ENCODE data around the gene CNTNAP5. TPM values are rescaled to one million over a fixed set of nuclear protein-coding genes. Genes with fewer than 3 reads are reported as not detected.

The CNTNAP5 gene
- total RNA-seq, 2 donors from 2014 or later = 0.11 TPM; not detected in 1

DNA sequence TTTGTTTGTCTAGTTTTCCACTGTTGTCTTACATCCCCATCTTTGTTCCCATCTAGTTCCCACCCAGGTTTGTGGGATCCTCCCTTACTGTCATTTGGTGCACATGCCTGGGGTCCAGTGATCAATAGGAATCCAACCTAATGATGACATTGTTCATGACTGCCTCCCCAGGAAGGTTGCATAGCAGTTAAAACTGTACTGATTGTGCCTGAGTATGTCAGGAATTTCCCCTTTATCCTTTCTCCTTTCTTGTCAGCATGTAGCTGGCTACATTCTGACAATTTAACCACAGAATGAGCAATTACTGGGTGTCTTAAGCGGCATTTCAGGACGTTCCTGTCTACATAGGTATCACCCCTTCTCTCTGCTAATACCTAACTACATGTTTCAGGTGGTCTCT, 653.0 kb downstream of the CNTNAP5 start:
- 76% methylated on average over 2 of the region's 2 CpGs for WGBS
- no peak overlapping the region for H3K27ac ChIP-seq
- no peaks in the 10 kb centered on the region for H3K27me3 ChIP-seq (replicated peaks; ENCODE audit: insufficient read depth)
- no peaks in the 10 kb centered on the region for H3K4me1 ChIP-seq (replicated peaks)
- no peak overlapping the region for H3K4me3 ChIP-seq
- H3K36me3 ChIP-seq = no peaks in the 10 kb centered on the region
- no peak for DNase-seq (ENCODE audit: low spot score)
- H3K9me3 ChIP-seq = no peaks in the 10 kb centered on the region
- intact Hi-C loops (cut with DNase I) = no loop called here
- TF ChIP-seq CTCF (IDR thresholded peaks at IDR 0.05) = no peak
- no peak for TF ChIP-seq POLR2A (IDR thresholded peaks at IDR 0.05)
- TF ChIP-seq POLR2AphosphoS5 (IDR thresholded peaks at IDR 0.05) = no peak

GRCh38 chr2:124683536-124684428, 658.7 kb downstream of the CNTNAP5 start:
- 55% methylated on average over 6 of the region's 6 CpGs for WGBS
- Histone ChIP-seq H3K4me1 (replicated peaks) (no peaks in the 10 kb centered on the region), H3K27ac (no peak overlapping the region), H3K36me3 (no peaks in the 10 kb centered on the region), H3K27me3 (replicated peaks; ENCODE audit: insufficient read depth) (no peaks in the 10 kb centered on the region), H3K9me3 (no peaks in the 10 kb centered on the region), H3K4me3 (no peak overlapping the region)
- intact Hi-C loops (cut with DNase I) = no loop called here
- no peak for DNase-seq (ENCODE audit: low spot score)
- no peak for TF ChIP-seq POLR2AphosphoS5 (IDR thresholded peaks at IDR 0.05)
- TF ChIP-seq CTCF (IDR thresholded peaks at IDR 0.05) = no peak
- no peak for TF ChIP-seq POLR2A (IDR thresholded peaks at IDR 0.05)

DNA sequence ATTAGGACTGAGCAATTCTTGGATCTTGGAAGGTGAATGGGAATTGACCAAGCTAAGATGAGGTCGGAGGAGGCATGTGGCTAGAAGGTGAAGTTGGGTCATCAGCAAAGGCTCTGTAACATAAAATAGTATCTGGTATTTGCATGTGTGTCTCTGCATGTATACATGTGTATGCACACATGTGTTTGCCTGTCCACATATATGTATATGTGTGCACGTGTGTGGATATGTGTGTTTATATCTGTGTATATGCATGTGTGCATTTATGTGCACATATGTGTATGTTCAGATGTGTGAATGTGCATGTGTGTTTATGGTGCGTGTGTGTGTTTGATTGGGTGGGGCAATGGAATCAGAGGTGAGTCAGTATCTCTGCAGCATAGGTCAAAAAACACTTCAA, 664.3 kb downstream of the CNTNAP5 start:
- no peaks in the 10 kb centered on the region for H3K36me3 ChIP-seq
- no peak overlapping the region for H3K27ac ChIP-seq
- intact Hi-C loops (cut with DNase I) = no loop called here
- H3K4me3 ChIP-seq = no peak overlapping the region
- 100% methylated on average over 3 of the region's 3 CpGs for WGBS
- no peak for DNase-seq (ENCODE audit: low spot score)
- no peaks in the 10 kb centered on the region for H3K9me3 ChIP-seq
- no peaks in the 10 kb centered on the region for H3K27me3 ChIP-seq (replicated peaks; ENCODE audit: insufficient read depth)
- no peak for TF ChIP-seq POLR2A (IDR thresholded peaks at IDR 0.05)
- H3K4me1 ChIP-seq (replicated peaks) = no peaks in the 10 kb centered on the region

DNA sequence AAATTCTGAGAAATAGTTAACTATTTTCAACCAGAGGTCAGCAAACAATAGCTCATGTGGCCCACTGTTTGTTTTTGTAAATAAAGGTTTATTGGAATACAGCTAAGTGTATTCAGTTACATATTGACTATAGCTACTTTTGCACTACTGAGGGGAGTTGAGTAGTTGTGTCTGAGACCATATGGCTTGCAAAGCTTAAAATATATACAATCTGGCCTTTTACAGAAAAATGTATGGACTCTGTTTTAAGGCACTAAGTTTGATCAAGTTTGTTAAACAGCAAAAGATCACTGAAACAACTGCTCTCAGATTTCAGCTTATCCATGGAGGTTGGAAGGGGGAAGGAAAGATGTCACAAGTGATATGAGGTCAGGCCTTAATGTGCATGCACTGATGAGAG, 667.1 kb downstream of the CNTNAP5 start:
- no peaks in the 10 kb centered on the region for H3K36me3 ChIP-seq
- no peaks in the 10 kb centered on the region for H3K4me1 ChIP-seq (replicated peaks)
- H3K9me3 ChIP-seq = no peaks in the 10 kb centered on the region
- H3K27me3 ChIP-seq (replicated peaks; ENCODE audit: insufficient read depth) = no peaks in the 10 kb centered on the region
- intact Hi-C loops (cut with DNase I) = loop anchor here (5.0 kb wide), 1 partner anchor 150 kb away; no protein-coding TSS in a partner anchor
- no peak overlapping the region for H3K27ac ChIP-seq
- H3K4me3 ChIP-seq = no peak overlapping the region
- DNase-seq (ENCODE audit: low spot score) = no peak
- TF ChIP-seq CTCF (IDR thresholded peaks at IDR 0.05) (no peak), POLR2A (IDR thresholded peaks at IDR 0.05) (no peak), POLR2AphosphoS5 (IDR thresholded peaks at IDR 0.05) (no peak)

GRCh38 chr2:124692707-124693106, 667.6 kb downstream of the CNTNAP5 start:
- Histone ChIP-seq H3K4me1 (replicated peaks) (no peaks in the 10 kb centered on the region), H3K27me3 (replicated peaks; ENCODE audit: insufficient read depth) (no peaks in the 10 kb centered on the region), H3K9me3 (no peaks in the 10 kb centered on the region), H3K36me3 (no peaks in the 10 kb centered on the region), H3K27ac (no peak overlapping the region), H3K4me3 (no peak overlapping the region)
- 90% methylated on average over 1 of the region's 1 CpG for WGBS
- no peak for TF ChIP-seq POLR2AphosphoS5 (IDR thresholded peaks at IDR 0.05)
- no peak for TF ChIP-seq CTCF (IDR thresholded peaks at IDR 0.05)
- no peak for TF ChIP-seq POLR2A (IDR thresholded peaks at IDR 0.05)
- intact Hi-C loops (cut with DNase I) = loop anchor here (5.0 kb wide), 1 partner anchor 150 kb away; no protein-coding TSS in a partner anchor
- no peak for DNase-seq (ENCODE audit: low spot score)
